ENCODE results near the gene CAMK1D. TPM values are rescaled to one million over a fixed set of nuclear protein-coding genes. Genes with fewer than 3 reads are reported as not detected.
A peak's percentile ranks its signal among the peaks of the same experiment; 100 is the strongest.

Gene CAMK1D
- total RNA-seq, 4 donors from 2014 or later: 13.5 to 21.4 (median 15.7) TPM

- intact Hi-C loops (cut with DNase I; ENCODE audit: low total_unique reads): no loop called here
- 61 to 62% methylated on average over 4 to 5 of the region's 5 CpGs for WGBS, 2 donors (ENCODE audit: low coverage in 1 of 2)
These were observed 525.8 kb downstream of the CAMK1D start for GRCh38 chr10:12875100-12875499.

GRCh38 chr10:12876266-12876665 is 526.9 kb downstream of the CAMK1D start:
- H3K4me3 ChIP-seq: no peak overlapping the region
- H3K36me3 ChIP-seq: no peaks in the 10 kb centered on the region
- H3K9me3 ChIP-seq: no peaks in the 10 kb centered on the region
- no peak for TF ChIP-seq CTCF (IDR thresholded peaks at IDR 0.05)
- no peak for TF ChIP-seq POLR2AphosphoS5 (IDR thresholded peaks at IDR 0.05)
- TF ChIP-seq POLR2A (IDR thresholded peaks at IDR 0.05): no peak
- TF ChIP-seq EP300 (IDR thresholded peaks at IDR 0.05; ENCODE audit: low read depth): no peak
- H3K27me3 ChIP-seq: peaks cover 5% of the 10 kb centered on the region
- intact Hi-C loops (cut with DNase I; ENCODE audit: low total_unique reads) (no loop called here), in situ Hi-C loops (cut with MboI; ENCODE audit: low pct_ligation_motif_present in 1 of 4, low pct_unique_long_range_greater_than_20kb in 1 of 4, low sequenced_read_pairs in 3 of 4) (no loop called here)
- no peaks in the 10 kb centered on the region for H3K4me1 ChIP-seq
- no peak for DNase-seq
- 77% methylated on average over 5 of the region's 5 CpGs; no CpG with 5 or more reads in 1 of the 2 donors for WGBS, 2 donors (ENCODE audit: low coverage in 1 of 2)
- H3K27ac ChIP-seq: no peak overlapping the region

More at GRCh38 chr10:12875100-12875499, 525.8 kb downstream of the CAMK1D start:
- no peak overlapping the region for H3K4me3 ChIP-seq
- H3K36me3 ChIP-seq: no peaks in the 10 kb centered on the region
- no peak overlapping the region for H3K27ac ChIP-seq
- peaks cover 5% of the 10 kb centered on the region for H3K27me3 ChIP-seq
- in situ Hi-C loops (cut with MboI; ENCODE audit: low pct_ligation_motif_present in 1 of 4, low pct_unique_long_range_greater_than_20kb in 1 of 4, low sequenced_read_pairs in 3 of 4): no loop called here
- TF ChIP-seq POLR2AphosphoS5 (IDR thresholded peaks at IDR 0.05) (peak in 1 of 3 donors; percentile 16), POLR2A (IDR thresholded peaks at IDR 0.05) (no peak)
- H3K4me1 ChIP-seq: no peaks in the 10 kb centered on the region
- DNase-seq: no peak
- H3K9me3 ChIP-seq: no peaks in the 10 kb centered on the region

GRCh38 chr10:12877150-12877549 is 527.8 kb downstream of the CAMK1D start:
- Histone ChIP-seq H3K27me3 (peaks cover 5% of the 10 kb centered on the region), H3K27ac (no peak overlapping the region), H3K9me3 (no peaks in the 10 kb centered on the region), H3K4me3 (no peak overlapping the region), H3K36me3 (no peaks in the 10 kb centered on the region), H3K4me1 (no peaks in the 10 kb centered on the region)
- intact Hi-C loops (cut with DNase I; ENCODE audit: low total_unique reads) (no loop called here), in situ Hi-C loops (cut with MboI; ENCODE audit: low pct_ligation_motif_present in 1 of 4, low pct_unique_long_range_greater_than_20kb in 1 of 4, low sequenced_read_pairs in 3 of 4) (no loop called here)
- TF ChIP-seq EP300 (IDR thresholded peaks at IDR 0.05; ENCODE audit: low read depth) (no peak), POLR2AphosphoS5 (IDR thresholded peaks at IDR 0.05) (no peak), POLR2A (IDR thresholded peaks at IDR 0.05) (no peak), CTCF (IDR thresholded peaks at IDR 0.05) (no peak)
- DNase-seq: no peak
- WGBS, 2 donors (ENCODE audit: low coverage in 1 of 2): 69% methylated on average over 3 of the region's 3 CpGs; no CpG with 5 or more reads in 1 of the 2 donors

GRCh38 chr10:12880423-12880822 is 531.1 kb downstream of the CAMK1D start:
- in situ Hi-C loops (cut with MboI; ENCODE audit: low pct_ligation_motif_present in 1 of 4, low pct_unique_long_range_greater_than_20kb in 1 of 4, low sequenced_read_pairs in 3 of 4): no loop called here
- Histone ChIP-seq H3K9me3 (no peaks in the 10 kb centered on the region), H3K36me3 (no peaks in the 10 kb centered on the region), H3K4me3 (no peak overlapping the region), H3K27me3 (peaks cover 5% of the 10 kb centered on the region), H3K27ac (no peak overlapping the region), H3K4me1 (no peaks in the 10 kb centered on the region)
- intact Hi-C loops (cut with DNase I; ENCODE audit: low total_unique reads): no loop called here
- TF ChIP-seq POLR2AphosphoS5 (IDR thresholded peaks at IDR 0.05) (no peak), EP300 (IDR thresholded peaks at IDR 0.05; ENCODE audit: low read depth) (no peak), CTCF (IDR thresholded peaks at IDR 0.05) (no peak), POLR2A (IDR thresholded peaks at IDR 0.05) (no peak)
- DNase-seq: no peak

GRCh38 chr10:12884851-12885250 is 535.5 kb downstream of the CAMK1D start:
- no peaks in the 10 kb centered on the region for H3K4me1 ChIP-seq
- WGBS, 2 donors (ENCODE audit: low coverage in 1 of 2): 80 to 82% methylated on average over 3 to 6 of the region's 6 CpGs
- H3K27ac ChIP-seq: no peak overlapping the region
- intact Hi-C loops (cut with DNase I; ENCODE audit: low total_unique reads) (no loop called here), in situ Hi-C loops (cut with MboI; ENCODE audit: low pct_ligation_motif_present in 1 of 4, low pct_unique_long_range_greater_than_20kb in 1 of 4, low sequenced_read_pairs in 3 of 4) (no loop called here)
- no peak for DNase-seq
- H3K9me3 ChIP-seq: no peaks in the 10 kb centered on the region
- no peaks in the 10 kb centered on the region for H3K27me3 ChIP-seq
- TF ChIP-seq POLR2A (IDR thresholded peaks at IDR 0.05): no peak
- no peak for TF ChIP-seq CTCF (IDR thresholded peaks at IDR 0.05)
- no peak for TF ChIP-seq POLR2AphosphoS5 (IDR thresholded peaks at IDR 0.05)
- no peak for TF ChIP-seq EP300 (IDR thresholded peaks at IDR 0.05; ENCODE audit: low read depth)
- H3K36me3 ChIP-seq: no peaks in the 10 kb centered on the region
- no peak overlapping the region for H3K4me3 ChIP-seq
